A549 (cell line): ENCODE measurements around the gene LRRC8E.

Experiments used
- CEBPB ChIP-seq, 2 experiments: fragments of >200 bp in 1 of 2; sonication (Bioruptor Twin) in 1 of 2; formaldehyde crosslinking in 1 of 2; IDR thresholded peaks; 2 replicates each; pipeline ENCODE4 v1.6.1; 2012 to 2016
- ELK1 ChIP-seq: fragments of 150-350 bp; IDR thresholded peaks from 2 replicates; pipeline ENCODE4 v1.6.1; 2014; ENCODE audit warnings: low read depth, mild to moderate bottlenecking, low read length
- ESRRA ChIP-seq: fragments of 150-350 bp; IDR thresholded peaks from 2 replicates; pipeline ENCODE4 v1.6.1; 2014; ENCODE audit warnings: mild to moderate bottlenecking, low read length, borderline replicate concordance
- JUNB ChIP-seq: fragments of >200 bp; sonication (Bioruptor Twin); formaldehyde crosslinking; IDR thresholded peaks from 2 replicates; pipeline ENCODE4 v1.6.1; 2016
- POLR2A ChIP-seq: IDR thresholded peaks from 2 replicates; pipeline ENCODE4 v1.6.1; 2012; ENCODE audit warnings: mild to moderate bottlenecking, low read length
- RAD21 ChIP-seq, 2 experiments: fragments of >200 bp in 1 of 2; sonication (Bioruptor Twin) in 1 of 2; formaldehyde crosslinking in 1 of 2; IDR thresholded peaks in 1 of 2; conservative IDR thresholded peaks in 1 of 2; 2 replicates in 1 of 2; 3 replicates in 1 of 2; pipeline ENCODE4 v1.6.1; 2012 to 2018; ENCODE audit warnings: inconsistent platforms in 1 of 2
- RARB ChIP-seq: fragments of 250-450 bp; sonication (Bioruptor Pico); IDR thresholded peaks from 2 replicates; pipeline ENCODE4 v1.8.0; 2021; ENCODE audit warnings: mild to moderate bottlenecking, moderate library complexity
- RNF2 ChIP-seq: fragments of 200-600 bp; sonication (generic); IDR thresholded peaks from 2 replicates; pipeline ENCODE4 v1.6.1; 2016; ENCODE audit warnings: low read depth, mild to moderate bottlenecking, antibody characterized with exemption, moderate library complexity, borderline replicate concordance
- SREBF2 ChIP-seq: fragments of 450-650 bp; IDR thresholded peaks from 2 replicates; pipeline ENCODE4 v1.6.1; 2014; ENCODE audit warnings: mild to moderate bottlenecking, moderate library complexity
- TF ChIP-seq, protein P1 (sequence below): fragments of >200 bp; sonication (Bioruptor Twin); formaldehyde crosslinking; IDR thresholded peaks from 3 replicates; pipeline ENCODE4 v1.5.1; 2016
- TF ChIP-seq, protein P2 (sequence below): IDR thresholded peaks from 2 replicates; pipeline ENCODE4 v1.6.1; 2012
- TF ChIP-seq, protein P3 (sequence below): fragments of 200-600 bp; sonication (generic); IDR thresholded peaks from 2 replicates; pipeline ENCODE4 v1.6.1; 2016; ENCODE audit warnings: antibody characterized with exemption, mild to moderate bottlenecking, moderate library complexity

DNA sequence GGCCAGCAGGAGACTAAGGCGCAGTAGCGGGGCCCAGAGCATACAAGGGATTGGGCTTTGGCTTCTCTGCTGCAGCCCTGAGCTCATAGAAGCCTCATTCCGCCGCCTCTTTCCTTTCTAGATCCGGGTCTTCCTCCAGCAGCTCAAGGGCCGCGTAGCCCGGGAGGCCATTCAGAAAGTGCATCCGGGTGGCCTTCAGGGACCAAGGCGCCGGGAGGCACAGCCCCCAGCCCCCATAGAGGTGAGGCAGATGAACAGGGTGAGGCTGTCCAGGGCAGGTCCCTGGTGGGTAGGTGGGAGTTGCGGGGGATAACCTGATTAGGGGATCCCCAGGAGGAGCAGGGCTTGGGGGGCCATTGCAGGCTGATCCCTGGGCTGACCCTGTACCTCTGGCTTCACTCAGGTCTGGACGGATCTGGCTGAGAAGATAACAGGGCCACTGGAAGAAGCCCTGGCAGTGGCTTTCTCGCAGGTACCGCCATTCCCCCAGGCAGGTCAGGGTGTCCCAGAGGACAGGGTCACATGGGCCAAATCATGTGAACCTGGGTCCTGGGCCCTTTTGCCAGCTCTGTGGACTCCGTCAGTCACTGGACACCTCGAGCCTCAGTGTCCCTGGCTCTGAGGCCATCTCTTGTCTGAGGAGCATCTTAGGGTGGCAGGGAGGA lies 33.1 kb downstream of the LRRC8E start:
- no peak for TF ChIP-seq RAD21 (conservative IDR thresholded peaks at IDR 0.05 in 1 of 2, IDR thresholded peaks at IDR 0.05 in 1 of 2)
- TF ChIP-seq, protein P1, sequence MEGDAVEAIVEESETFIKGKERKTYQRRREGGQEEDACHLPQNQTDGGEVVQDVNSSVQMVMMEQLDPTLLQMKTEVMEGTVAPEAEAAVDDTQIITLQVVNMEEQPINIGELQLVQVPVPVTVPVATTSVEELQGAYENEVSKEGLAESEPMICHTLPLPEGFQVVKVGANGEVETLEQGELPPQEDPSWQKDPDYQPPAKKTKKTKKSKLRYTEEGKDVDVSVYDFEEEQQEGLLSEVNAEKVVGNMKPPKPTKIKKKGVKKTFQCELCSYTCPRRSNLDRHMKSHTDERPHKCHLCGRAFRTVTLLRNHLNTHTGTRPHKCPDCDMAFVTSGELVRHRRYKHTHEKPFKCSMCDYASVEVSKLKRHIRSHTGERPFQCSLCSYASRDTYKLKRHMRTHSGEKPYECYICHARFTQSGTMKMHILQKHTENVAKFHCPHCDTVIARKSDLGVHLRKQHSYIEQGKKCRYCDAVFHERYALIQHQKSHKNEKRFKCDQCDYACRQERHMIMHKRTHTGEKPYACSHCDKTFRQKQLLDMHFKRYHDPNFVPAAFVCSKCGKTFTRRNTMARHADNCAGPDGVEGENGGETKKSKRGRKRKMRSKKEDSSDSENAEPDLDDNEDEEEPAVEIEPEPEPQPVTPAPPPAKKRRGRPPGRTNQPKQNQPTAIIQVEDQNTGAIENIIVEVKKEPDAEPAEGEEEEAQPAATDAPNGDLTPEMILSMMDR, result no peak
- TF ChIP-seq, protein P2, sequence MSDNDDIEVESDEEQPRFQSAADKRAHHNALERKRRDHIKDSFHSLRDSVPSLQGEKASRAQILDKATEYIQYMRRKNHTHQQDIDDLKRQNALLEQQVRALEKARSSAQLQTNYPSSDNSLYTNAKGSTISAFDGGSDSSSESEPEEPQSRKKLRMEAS, result no peak
- TF ChIP-seq JUNB, result no peak
- TF ChIP-seq SREBF2, result no peak
- TF ChIP-seq RARB (CRISPR knock-in tag), result no peak
- no peak for TF ChIP-seq POLR2A
- no peak for TF ChIP-seq RNF2
- no peak for TF ChIP-seq ELK1
- TF ChIP-seq ESRRA, result no peak
- TF ChIP-seq, protein P3, sequence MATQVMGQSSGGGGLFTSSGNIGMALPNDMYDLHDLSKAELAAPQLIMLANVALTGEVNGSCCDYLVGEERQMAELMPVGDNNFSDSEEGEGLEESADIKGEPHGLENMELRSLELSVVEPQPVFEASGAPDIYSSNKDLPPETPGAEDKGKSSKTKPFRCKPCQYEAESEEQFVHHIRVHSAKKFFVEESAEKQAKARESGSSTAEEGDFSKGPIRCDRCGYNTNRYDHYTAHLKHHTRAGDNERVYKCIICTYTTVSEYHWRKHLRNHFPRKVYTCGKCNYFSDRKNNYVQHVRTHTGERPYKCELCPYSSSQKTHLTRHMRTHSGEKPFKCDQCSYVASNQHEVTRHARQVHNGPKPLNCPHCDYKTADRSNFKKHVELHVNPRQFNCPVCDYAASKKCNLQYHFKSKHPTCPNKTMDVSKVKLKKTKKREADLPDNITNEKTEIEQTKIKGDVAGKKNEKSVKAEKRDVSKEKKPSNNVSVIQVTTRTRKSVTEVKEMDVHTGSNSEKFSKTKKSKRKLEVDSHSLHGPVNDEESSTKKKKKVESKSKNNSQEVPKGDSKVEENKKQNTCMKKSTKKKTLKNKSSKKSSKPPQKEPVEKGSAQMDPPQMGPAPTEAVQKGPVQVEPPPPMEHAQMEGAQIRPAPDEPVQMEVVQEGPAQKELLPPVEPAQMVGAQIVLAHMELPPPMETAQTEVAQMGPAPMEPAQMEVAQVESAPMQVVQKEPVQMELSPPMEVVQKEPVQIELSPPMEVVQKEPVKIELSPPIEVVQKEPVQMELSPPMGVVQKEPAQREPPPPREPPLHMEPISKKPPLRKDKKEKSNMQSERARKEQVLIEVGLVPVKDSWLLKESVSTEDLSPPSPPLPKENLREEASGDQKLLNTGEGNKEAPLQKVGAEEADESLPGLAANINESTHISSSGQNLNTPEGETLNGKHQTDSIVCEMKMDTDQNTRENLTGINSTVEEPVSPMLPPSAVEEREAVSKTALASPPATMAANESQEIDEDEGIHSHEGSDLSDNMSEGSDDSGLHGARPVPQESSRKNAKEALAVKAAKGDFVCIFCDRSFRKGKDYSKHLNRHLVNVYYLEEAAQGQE, result no peak
- TF ChIP-seq CEBPB (IDR thresholded peaks at IDR 0.05), result no peak
